HepG2 (cell line): Measurements from ENCODE around the gene CDH23.

ENCODE experiments used
- CCAR2 ChIP-seq: fragments of 200-400 bp; formaldehyde crosslinking; optimal IDR thresholded peaks from 2 replicates; pipeline ENCODE3; 2018; ENCODE audit warnings: low read depth, mild to moderate bottlenecking, low read length, moderate library complexity
- CHCHD3 ChIP-seq: sonication (generic); formaldehyde crosslinking; IDR thresholded peaks from 2 replicates; pipeline ENCODE4 v1.8.0; 2022; ENCODE audit warnings: mild to moderate bottlenecking, missing genetic modification reagents, moderate library complexity
- PBX3 ChIP-seq: sonication (generic); formaldehyde crosslinking; IDR thresholded peaks from 2 replicates; pipeline ENCODE4 v1.8.1; 2023; ENCODE audit warnings: missing genetic modification reagents, inconsistent platforms, borderline replicate concordance
- PTBP1 ChIP-seq: fragments of 200-400 bp; formaldehyde crosslinking; IDR thresholded peaks from 2 replicates; pipeline ENCODE4 v1.6.1; 2018; ENCODE audit warnings: low read length, low read depth; ENCODE audit not compliant: poor library complexity, severe bottlenecking
- SOX5 ChIP-seq: IDR thresholded peaks from 2 replicates; pipeline ENCODE4 v1.6.1; 2016; ENCODE audit warnings: borderline replicate concordance
- ZFP36 ChIP-seq: fragments of 150-350 bp; IDR thresholded peaks from 2 replicates; pipeline ENCODE4 v1.6.1; 2018; ENCODE audit warnings: borderline replicate concordance, low read length, low read depth; ENCODE audit not compliant: partially characterized antibody
- ZNF569 ChIP-seq: sonication (generic); formaldehyde crosslinking; IDR thresholded peaks from 2 replicates; pipeline ENCODE4 v1.5.0; 2020; ENCODE audit warnings: mild to moderate bottlenecking, missing genetic modification reagents, moderate library complexity, borderline replicate concordance
- ZNF652 ChIP-seq: IDR thresholded peaks from 2 replicates; pipeline ENCODE4 v1.6.1; 2016; ENCODE audit warnings: low read depth, borderline replicate concordance

- TF ChIP-seq PTBP1 (no peak), CHCHD3 (no peak), SOX5 (CRISPR knock-in tag) (no peak), CCAR2 (no peak), ZNF652 (no peak), ZFP36 (no peak), ZNF569 (CRISPR knock-in tag) (no peak), PBX3 (CRISPR knock-in tag) (no peak)
These were observed 5.6 kb upstream of the CDH23 start for GRCh38 chr10:71390921-71391690.
